NK-92 treated with Interleukin-12 subunit alpha and Interleukin-12 subunit beta, amount 100 ng/mL, for 24 hours (cell line): ENCODE measurements around the gene ARPC2.

Source experiments
- DNase-seq: peaks from one replicate; lab custom pipeline; 2025; lab: John Stamatoyannopoulos, UW

ARPC2 gene

GRCh38 chr2:218255446-218255845 is 38.5 kb downstream of the ARPC2 start:
- DNase-seq = no peak

- no peak for DNase-seq
Measured at GRCh38 chr2:218256612-218257350, 39.8 kb downstream of the ARPC2 start.

GRCh38 chr2:218257390-218257981 is 40.5 kb downstream of the ARPC2 start:
- DNase-seq = no peak

- no peak for DNase-seq
Measured at GRCh38 chr2:218259099-218259961, 42.3 kb downstream of the ARPC2 start.

- no peak for DNase-seq
Measured at GRCh38 chr2:218260166-218260565, 43.2 kb downstream of the ARPC2 start.

- no peak for DNase-seq
Measured at GRCh38 chr2:218260742-218261422, 43.9 kb downstream of the ARPC2 start, which contains the start of gene GPBAR1. TSS of gene GPBAR1 (plus strand) at chr2:218261015. CDS start at chr2:218262725, 1,710 bp downstream.

GRCh38 chr2:218261423-218262236 is 44.6 kb downstream of the ARPC2 start:
- no peak for DNase-seq

- DNase-seq = no peak
Measured at GRCh38 chr2:218262237-218262600, 45.2 kb downstream of the ARPC2 start.

- no peak for DNase-seq
Measured at GRCh38 chr2:218262631-218263586, 45.9 kb downstream of the ARPC2 start.

GRCh38 chr2:218263817-218264641 is 47.0 kb downstream of the ARPC2 start:
- no peak for DNase-seq

GRCh38 chr2:218264773-218265561 is 48.0 kb downstream of the ARPC2 start:
- DNase-seq = no peak

- no peak for DNase-seq
Measured at GRCh38 chr2:218265626-218266025, 48.6 kb downstream of the ARPC2 start.

- no peak for DNase-seq
Measured at GRCh38 chr2:218266316-218266979, 49.5 kb downstream of the ARPC2 start.

GRCh38 chr2:218267259-218267658 is 50.3 kb downstream of the ARPC2 start:
- DNase-seq = no peak

- peak; percentile 99 for DNase-seq
Measured at GRCh38 chr2:218269900-218270720, 53.1 kb downstream of the ARPC2 start, which contains the start of the genes AAMP and PNKD. TSS of gene AAMP (minus strand) at chr2:218270137. CDS start at chr2:218270086, 51 bp downstream. TSS of gene PNKD (plus strand) at chr2:218270519. CDS start at chr2:218270536, 17 bp downstream.

- DNase-seq = no peak
Measured at GRCh38 chr2:218270721-218271486, 53.9 kb downstream of the ARPC2 start.
